Neutrophil (primary cell): ENCODE measurements around the gene ALG3.

Source experiments
- H3K27ac ChIP-seq: fragments of 200-600 bp; sonication (generic); 2 replicates; pipeline ENCODE4 v1.5.1; 2016; ENCODE audit warnings: mild to moderate bottlenecking, moderate library complexity
- H3K27me3 ChIP-seq: fragments of 200-600 bp; sonication (generic); 2 replicates; pipeline ENCODE4 v1.6.0; 2016; ENCODE audit warnings: mild to moderate bottlenecking
- H3K36me3 ChIP-seq: fragments of 200-600 bp; sonication (generic); 2 replicates; pipeline ENCODE4 v1.5.1; 2017
- H3K4me1 ChIP-seq, 2 experiments: fragments of 200-600 bp in 1 of 2; sonication (generic) in 1 of 2; 1 replicate in 1 of 2; 2 replicates in 1 of 2; pipeline versions ENCODE4 v1.5.1 to v1.6.1; 2013 to 2016; ENCODE audit warnings: low read depth in 1 of 2, low read length in 1 of 2, mild to moderate bottlenecking in 1 of 2, moderate library complexity in 1 of 2; ENCODE audit not compliant: control insufficient read depth in 1 of 2, insufficient read depth in 1 of 2
- H3K4me3 ChIP-seq, 2 experiments: fragments of 200-600 bp in 1 of 2; sonication (generic) in 1 of 2; 1 replicate in 1 of 2; 2 replicates in 1 of 2; pipeline ENCODE4 v1.5.1; 2013 to 2016; ENCODE audit warnings: low read depth in 1 of 2, low read length in 1 of 2, mild to moderate bottlenecking in 1 of 2, moderate library complexity in 1 of 2
- H3K9me3 ChIP-seq: fragments of 200-600 bp; sonication (generic); 2 replicates; pipeline ENCODE4 v1.5.1; 2016
- CTCF ChIP-seq: fragments of 200-600 bp; sonication (generic); IDR thresholded peaks from 2 replicates; pipeline ENCODE4 v1.5.1; 2016; ENCODE audit warnings: antibody characterized with exemption

ALG3 gene

GRCh38 chr3:184258926-184259325 lies 10.2 kb upstream of the ALG3 start:
- H3K9me3 ChIP-seq: no peaks in the 10 kb centered on the region
- peaks cover 66% of the 10 kb centered on the region for H3K27me3 ChIP-seq
- peaks cover 15 to 26% of the 10 kb centered on the region in 2 experiments for H3K4me1 ChIP-seq
- no peak overlapping the region for H3K4me3 ChIP-seq
- TF ChIP-seq CTCF: no peak
- H3K36me3 ChIP-seq: no peaks in the 10 kb centered on the region
- no peak overlapping the region for H3K27ac ChIP-seq

GRCh38 chr3:184257083-184257915 lies 8.5 kb upstream of the ALG3 start:
- no peaks in the 10 kb centered on the region for H3K9me3 ChIP-seq
- peaks cover 15 to 21% of the 10 kb centered on the region in 2 experiments for H3K4me1 ChIP-seq
- H3K27ac ChIP-seq: no peak overlapping the region
- H3K27me3 ChIP-seq: peaks cover 49% of the 10 kb centered on the region
- no peak for TF ChIP-seq CTCF
- H3K36me3 ChIP-seq: no peaks in the 10 kb centered on the region
- no peak overlapping the region for H3K4me3 ChIP-seq

GRCh38 chr3:184255291-184256039 lies 6.7 kb upstream of the ALG3 start:
- no peaks in the 10 kb centered on the region for H3K9me3 ChIP-seq
- no peaks in the 10 kb centered on the region for H3K36me3 ChIP-seq
- H3K4me1 ChIP-seq: peaks cover 3 to 5% of the 10 kb centered on the region in 2 experiments
- TF ChIP-seq CTCF: no peak
- H3K27ac ChIP-seq: no peak overlapping the region
- H3K27me3 ChIP-seq: peaks cover 31% of the 10 kb centered on the region
- no peak overlapping the region for H3K4me3 ChIP-seq

GRCh38 chr3:184250167-184250828 lies 1.5 kb upstream of the ALG3 start:
- TF ChIP-seq CTCF: peak; percentile 90
- H3K4me3 ChIP-seq: peak overlapping the region; percentile 60 to 71
- peaks cover 4% of the 10 kb centered on the region for H3K36me3 ChIP-seq
- H3K27ac ChIP-seq: peak overlapping the region; percentile 66
- H3K4me1 ChIP-seq: peaks cover 21 to 24% of the 10 kb centered on the region in 2 experiments
- no peaks in the 10 kb centered on the region for H3K9me3 ChIP-seq
- H3K27me3 ChIP-seq: no peaks in the 10 kb centered on the region

- Histone ChIP-seq H3K27me3 (no peaks in the 10 kb centered on the region), H3K9me3 (no peaks in the 10 kb centered on the region), H3K4me1 (peaks cover 21 to 24% of the 10 kb centered on the region in 2 experiments), H3K4me3 (peak within 1 kb of the TSS; percentile 60 to 71), H3K36me3 (peaks cover 11% of the 10 kb centered on the region), H3K27ac (peak within 1 kb of the TSS; percentile 66)
- peak; percentile 86 for TF ChIP-seq CTCF
Measured at GRCh38 chr3:184249412-184250166, 827 bp upstream of the ALG3 start, which contains the start of gene EEF1AKMT4. EEF1AKMT4 (plus strand) TSS chr3:184249672; CDS start chr3:184249695, 23 bp downstream.
